Inflammatory macrophage (primary cell): ENCODE measurements around the gene ARHGEF1.
"Not testable (repeated sequence)": the region's sequence is repeated elsewhere in the genome, so short reads cannot be mapped to it uniquely, and the experiment has no call there.

ENCODE experiments used
- DNase-seq, 2 donors: peaks; one replicate each; pipeline ENCODE4 v3.0.0-alpha.2; 2020 to 2022

Gene ARHGEF1

GRCh38 chr19:41932720-41933332 lies 49.8 kb downstream of the ARHGEF1 start:
- no peak for DNase-seq

DNA sequence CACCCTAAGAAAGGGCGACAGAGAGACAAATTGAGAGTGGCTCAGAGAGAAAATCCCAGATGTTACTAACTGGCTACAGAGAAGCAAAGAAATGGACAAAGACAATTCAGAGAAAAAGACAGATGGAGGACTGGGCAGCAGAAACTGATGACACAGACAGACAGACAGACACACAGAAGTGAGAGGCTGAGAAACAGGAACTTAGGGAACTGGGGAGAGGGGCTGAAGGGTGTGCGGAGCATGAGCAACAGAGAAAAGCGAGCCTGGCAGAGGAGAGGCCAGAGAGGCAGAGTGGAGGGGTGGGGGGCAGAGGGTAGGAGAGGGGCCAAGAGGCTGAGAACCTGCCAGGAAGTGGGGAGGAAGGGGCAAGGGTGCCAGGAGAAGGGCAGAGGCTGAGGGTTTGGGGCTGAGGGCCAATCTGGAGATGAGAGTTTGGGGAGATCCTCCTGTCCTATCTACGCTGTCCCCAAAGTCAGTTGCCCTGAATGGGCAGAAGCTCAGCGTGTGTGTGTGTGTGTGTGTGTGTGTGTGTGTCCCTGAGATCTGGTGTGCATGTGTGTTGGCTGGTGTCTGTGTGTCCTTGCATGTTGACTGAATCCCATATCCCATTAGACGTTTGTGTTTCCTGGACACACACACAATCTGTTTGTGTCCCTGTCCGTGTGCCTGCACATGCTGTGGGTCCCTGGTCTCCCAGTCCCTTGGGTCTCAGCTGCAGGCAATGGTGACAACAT lies 50.9 kb downstream of the ARHGEF1 start:
- no peak for DNase-seq

DNA sequence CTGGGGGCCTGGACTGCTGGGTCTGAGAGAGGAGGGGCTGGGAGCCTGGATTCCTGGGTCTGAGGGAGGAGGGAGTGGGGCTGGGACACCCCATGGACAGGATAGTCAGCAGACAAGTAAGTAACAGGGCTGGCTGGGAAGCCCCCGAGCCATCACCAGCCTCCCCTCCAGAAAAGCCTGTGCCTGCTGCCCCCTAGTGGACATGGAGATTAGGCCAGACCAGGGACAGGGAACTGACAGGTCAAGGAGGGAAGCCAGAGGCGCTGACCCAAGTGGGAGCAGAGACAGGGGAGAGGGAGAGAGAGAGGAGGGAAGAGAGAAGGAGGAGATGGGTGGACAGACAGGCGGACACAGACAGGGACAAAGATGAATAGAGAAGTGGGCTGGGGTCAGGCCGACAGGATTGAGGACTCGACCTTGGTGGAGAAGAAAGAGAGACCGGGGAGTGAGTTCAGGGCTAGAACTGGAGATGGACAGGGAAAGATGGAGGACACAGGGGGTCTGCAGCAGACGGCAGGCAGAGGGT lies 51.9 kb downstream of the ARHGEF1 start:
- DNase-seq = peak; percentile 63 to 64

GRCh38 chr19:41935760-41936415 lies 52.9 kb downstream of the ARHGEF1 start:
- no peak for DNase-seq

- DNase-seq = no peak
Measured at GRCh38 chr19:41936416-41936850, 53.4 kb downstream of the ARHGEF1 start.

DNA sequence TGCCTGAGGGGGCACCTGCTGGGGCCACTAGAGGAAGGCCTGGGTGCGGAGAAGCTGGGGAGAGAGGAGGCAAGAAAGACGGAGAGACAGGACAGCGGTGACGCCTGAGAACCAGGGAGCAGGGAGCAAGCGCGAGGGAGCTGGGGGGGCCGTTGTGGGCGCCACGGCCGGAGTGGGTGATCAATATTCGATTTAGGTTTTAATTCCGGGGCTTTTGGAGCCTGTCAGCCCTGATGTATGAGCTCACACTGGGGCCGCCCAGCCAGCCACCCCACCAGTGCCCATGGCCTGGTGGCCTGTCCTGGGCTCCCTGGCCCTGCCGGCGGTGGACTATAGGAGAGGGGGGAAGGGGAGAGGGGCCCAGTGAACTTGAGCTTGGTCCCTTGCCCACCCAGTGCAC lies 54.0 kb downstream of the ARHGEF1 start:
- DNase-seq = no peak

DNA sequence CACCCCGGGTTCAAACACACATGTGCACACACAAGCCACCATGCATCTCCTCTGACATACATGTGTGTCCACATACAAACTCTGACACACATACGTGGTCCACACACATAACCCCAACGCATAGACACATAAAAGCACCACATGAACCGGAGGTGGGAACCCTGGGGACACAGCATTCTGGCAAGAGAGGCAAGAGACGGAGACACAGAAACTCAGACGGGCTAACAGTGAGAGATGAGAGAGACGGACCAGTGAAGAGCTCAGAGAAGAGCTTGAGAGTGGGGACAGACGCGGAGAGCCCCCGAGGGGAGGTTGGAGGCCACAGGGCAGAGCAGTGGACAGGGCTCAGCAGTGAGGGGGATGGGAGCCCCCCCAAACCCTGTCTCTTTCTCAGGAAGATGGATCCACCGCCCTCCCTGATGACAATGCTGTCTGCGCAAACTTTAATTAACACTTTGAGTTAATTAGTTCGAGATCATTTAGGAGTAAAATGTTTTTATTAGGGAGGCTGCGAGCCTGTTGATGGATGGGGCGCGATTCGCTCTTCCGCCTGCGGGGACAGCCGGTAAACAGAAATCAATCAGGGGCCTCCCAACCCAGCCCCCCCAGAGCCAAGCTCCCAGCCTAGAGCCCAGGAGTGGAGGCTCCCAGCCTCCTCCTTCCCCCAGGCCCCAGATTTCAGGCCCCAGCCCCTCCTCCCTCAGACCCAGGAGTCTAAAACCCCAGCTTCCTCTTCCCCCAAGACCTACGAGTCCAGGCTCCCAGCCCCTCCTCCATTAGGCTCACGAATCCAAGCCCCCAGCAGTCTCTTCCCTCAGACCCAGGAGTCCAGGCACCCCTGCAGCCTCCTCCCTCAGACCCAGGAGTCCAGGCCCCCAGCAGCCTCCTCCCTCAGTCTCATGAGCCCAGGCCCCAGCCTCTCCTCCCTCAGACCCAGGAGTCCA lies 54.8 kb downstream of the ARHGEF1 start:
- no peak for DNase-seq

DNA sequence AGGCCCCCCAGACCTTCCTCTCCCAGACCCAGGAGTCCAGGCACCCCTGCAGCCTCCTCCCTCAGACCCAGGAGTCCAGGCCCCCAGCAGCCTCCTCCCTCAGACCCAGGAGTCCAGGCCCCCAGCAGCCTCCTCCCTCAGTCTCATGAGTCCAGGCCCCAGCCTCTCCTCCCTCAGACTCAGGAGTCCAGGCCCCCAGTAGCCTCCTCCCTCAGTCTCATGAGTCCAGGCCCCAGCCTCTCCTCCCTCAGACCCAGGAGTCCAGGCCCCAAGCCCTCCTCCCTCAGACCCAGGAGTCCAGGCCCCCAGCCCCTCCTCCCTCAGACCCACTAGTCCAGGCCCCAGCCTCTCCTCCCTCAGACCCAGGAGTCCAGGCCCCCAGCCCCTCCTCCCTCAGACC lies 56.2 kb downstream of the ARHGEF1 start:
- DNase-seq = not testable (repeated sequence)

DNA sequence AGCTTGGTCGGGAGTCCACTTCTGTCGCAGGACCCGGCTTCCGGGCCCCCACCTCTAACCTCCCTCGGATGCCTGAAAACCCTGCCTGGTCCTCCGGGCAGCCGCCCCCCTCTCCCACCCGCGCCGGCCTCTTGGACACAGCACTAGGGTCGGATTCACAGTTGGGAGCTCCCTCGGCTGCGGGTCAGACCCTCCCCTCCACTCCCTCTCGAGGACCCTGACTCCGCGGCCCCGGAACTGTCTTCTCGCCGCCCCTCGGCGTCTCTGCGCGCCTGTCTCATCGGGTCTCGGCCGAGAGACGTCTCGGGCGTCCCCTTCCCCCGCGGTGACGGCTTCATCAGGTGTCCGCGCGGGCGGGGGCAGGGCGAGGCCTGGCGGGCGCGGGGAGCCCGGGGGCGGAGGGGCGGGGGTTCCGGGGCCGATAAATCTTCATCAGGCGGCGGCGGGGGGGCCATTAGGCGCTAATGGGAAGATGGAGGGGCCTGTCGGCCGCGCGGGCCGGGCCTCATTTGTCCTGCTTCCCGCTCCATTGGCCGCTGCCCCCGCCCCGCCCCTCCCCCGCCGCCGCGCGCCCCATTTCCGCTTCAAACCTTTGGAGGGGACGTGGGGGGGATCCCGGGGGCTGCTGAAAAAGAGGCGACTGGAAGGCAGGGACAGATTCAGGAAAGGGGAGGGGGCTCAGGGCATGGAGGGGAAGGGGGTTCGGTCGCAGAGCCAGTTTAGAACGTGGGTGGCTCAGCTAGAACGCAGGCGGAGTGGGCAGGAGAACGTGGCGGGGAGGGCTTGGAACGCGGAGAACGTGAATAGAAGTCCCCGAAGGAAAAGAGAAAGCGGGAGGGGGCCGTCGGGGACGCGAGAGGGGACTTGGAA lies 57.1 kb downstream of the ARHGEF1 start:
- DNase-seq = peak in 1 of 2 donors; percentile 31

- DNase-seq = no peak
Measured at GRCh38 chr19:41940731-41941409, 57.9 kb downstream of the ARHGEF1 start.

DNA sequence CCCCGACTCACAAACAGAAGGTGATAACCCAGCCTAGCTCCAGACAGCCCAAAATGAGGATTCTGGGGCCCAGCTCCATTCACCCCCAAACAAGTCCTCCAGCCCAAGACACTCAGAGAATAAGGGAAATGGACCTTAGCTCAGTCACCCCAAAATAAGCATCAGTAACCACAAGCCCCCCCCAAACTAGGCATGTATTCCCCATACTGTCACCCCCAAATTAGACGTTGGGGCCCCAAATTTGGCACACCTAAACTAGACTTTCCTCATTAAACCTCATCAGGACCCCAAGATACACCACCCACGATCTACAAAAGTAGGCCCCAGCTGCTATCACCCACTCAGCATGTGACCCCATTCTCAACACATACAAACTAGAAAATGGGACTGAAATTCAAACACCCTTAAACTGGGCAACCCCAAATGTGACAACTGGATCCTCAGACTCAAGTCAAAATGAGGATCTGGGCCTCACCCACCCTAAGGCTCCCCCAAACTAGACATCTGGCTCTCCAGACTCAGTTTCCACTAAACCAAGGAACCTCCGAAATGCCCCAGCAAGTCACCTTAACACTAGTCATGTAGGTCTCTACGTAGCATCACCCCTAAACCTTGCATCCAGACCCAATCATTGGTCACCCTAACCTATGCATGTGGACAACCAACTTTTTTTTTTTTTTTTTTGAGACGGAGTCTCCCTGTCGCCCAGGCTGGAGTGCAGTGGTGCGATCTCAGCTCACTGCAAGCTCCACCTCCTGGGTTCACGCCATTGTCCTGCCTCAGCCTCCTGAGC lies 58.6 kb downstream of the ARHGEF1 start:
- DNase-seq = no peak

- no peak for DNase-seq
Measured at GRCh38 chr19:41944336-41944735, 61.4 kb downstream of the ARHGEF1 start.

DNA sequence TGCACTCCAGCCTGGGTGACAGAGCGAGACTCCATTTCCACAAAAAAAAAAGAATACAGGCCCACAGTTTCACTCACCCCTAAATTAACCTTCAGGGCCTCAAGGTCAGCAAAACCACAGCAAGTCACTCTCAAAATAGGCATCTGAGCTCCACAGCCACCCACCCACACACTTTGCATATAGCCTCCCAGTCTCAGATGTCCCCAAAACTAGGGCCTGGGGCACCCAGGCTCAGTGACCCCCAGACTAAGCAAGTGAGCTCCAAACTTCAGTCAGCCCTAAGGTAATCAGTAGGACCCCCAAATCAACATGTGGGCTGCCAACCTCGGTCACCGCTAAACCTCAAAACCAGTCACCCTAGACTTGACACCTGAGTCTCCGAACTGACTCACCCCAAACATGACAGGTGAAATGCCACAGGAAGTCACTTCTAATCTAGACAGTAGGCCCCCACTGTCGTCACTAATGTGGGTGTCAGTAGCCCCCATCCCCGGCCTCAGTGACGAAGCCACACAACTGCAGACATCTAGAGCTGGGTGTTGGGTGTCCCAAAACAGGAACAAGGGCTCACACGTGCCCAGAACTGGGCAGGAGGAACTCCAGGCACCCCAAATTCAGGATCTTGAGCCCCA lies 62.3 kb downstream of the ARHGEF1 start:
- no peak for DNase-seq

DNA sequence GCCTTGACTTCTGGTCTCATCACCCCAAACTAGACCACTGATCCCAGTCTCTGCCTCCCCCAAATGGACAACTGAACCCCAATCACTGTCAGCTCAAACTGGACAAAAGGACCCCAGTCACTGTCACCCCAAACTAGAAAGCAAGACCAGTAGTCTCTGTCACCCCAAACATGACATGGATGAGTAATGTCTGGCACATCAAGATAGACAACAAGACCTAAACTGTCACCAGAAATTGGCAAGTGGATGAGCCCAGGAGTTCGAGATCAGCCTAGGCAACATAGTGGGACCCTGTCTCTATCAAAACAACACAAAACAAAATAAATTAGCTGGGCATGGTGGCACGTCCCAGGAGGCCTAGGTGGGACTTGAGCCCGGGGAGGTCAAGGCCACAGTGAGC lies 64.1 kb downstream of the ARHGEF1 start:
- DNase-seq = no peak

DNA sequence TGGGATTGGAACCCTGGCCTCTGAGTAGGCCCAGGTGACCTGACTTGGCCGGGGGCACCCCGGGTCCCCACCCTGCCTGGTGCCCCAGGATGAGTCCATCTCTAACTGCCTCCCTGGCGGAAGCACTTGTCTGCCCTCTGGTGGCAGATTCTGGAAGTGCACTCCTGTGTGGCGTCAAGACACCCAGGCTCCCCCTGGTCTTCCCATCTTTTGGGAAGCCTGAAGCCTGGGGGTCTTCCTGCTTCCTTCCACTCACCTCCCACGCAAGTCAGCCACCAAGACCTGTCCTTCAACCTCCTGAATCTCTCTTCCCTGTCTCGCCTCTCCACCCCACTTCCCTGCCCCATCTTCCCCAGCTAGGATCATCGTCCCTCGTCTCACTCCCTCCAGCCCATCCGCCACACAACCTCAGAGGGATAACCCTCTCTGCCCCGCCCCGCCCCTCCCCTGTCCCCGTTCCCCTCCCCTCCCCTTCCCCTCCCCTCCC lies 68.7 kb downstream of the ARHGEF1 start:
- peak; percentile 77 to 78 for DNase-seq

- no peak for DNase-seq
Measured at GRCh38 chr19:41955521-41955920, 72.5 kb downstream of the ARHGEF1 start.

DNA sequence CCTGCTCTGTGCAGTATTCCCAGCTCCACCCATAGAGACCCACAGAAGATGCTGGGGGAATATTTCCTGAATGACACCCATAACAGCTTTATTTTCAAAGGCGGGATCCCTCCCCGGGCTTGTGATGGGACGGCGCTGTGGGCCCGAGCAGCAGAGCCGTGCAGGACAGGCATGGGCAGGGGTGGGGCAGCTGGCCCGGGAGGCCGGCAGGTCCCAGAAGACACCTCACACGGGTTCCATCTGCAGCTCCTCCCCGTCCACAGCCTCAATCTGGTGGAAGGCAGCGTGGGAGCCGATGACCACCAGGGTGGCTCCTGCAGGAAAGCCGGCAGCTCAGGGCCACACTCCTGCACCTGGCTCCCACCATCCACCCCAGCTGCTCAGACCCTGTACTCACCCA lies 73.6 kb downstream of the ARHGEF1 start:
- DNase-seq = no peak
